ENCODE measurements around the gene ITGB1. TPM values are rescaled to one million over a fixed set of nuclear protein-coding genes. Genes with fewer than 3 reads are reported as not detected.

The ITGB1 gene
- total and polyA plus RNA-seq, 11 donors: 150 to 1,693 (median 701) TPM

DNA sequence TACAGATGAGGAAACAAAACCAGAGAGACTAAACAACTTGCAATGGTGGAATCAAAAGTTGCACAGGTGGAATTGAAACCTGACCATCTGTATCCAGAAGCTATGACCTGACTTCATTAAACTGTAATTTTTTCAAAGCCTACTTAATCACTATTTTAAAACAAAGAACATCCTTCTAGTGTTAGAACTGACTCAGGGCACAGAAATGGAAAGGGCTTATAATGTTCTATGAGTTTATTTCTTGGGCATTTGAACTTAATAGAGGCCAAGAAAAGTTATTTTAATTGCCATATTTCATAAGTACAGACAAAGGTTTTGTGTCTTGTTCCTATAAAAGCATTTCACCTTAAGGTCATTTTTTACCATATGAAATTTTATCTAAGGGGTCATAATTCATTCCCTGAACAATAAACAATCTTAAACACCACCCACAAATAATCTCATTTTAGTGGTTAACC is 8.8 kb downstream of the ITGB1 start:
- ATAC-seq (no peak), DNase-seq (no peak)
- intact Hi-C loops (cut with DNase I): no loop called here
- Histone ChIP-seq H3K27me3 (no peaks in the 10 kb centered on the region), H3K27ac (no peak overlapping the region), H3K4me3 (no peak overlapping the region), H3K36me3 (peaks cover 0 to 5% (median 0%) of the 10 kb centered on the region in 9 donors), H3K9me3 (no peaks in the 10 kb centered on the region), H3K4me1 (peaks cover 8 to 92% (median 74%) of the 10 kb centered on the region in 12 donors)
- TF ChIP-seq POLR2A (IDR thresholded peaks at IDR 0.05): no peak
- TF ChIP-seq, protein P1, sequence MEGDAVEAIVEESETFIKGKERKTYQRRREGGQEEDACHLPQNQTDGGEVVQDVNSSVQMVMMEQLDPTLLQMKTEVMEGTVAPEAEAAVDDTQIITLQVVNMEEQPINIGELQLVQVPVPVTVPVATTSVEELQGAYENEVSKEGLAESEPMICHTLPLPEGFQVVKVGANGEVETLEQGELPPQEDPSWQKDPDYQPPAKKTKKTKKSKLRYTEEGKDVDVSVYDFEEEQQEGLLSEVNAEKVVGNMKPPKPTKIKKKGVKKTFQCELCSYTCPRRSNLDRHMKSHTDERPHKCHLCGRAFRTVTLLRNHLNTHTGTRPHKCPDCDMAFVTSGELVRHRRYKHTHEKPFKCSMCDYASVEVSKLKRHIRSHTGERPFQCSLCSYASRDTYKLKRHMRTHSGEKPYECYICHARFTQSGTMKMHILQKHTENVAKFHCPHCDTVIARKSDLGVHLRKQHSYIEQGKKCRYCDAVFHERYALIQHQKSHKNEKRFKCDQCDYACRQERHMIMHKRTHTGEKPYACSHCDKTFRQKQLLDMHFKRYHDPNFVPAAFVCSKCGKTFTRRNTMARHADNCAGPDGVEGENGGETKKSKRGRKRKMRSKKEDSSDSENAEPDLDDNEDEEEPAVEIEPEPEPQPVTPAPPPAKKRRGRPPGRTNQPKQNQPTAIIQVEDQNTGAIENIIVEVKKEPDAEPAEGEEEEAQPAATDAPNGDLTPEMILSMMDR (IDR thresholded peaks at IDR 0.05): no peak

DNA sequence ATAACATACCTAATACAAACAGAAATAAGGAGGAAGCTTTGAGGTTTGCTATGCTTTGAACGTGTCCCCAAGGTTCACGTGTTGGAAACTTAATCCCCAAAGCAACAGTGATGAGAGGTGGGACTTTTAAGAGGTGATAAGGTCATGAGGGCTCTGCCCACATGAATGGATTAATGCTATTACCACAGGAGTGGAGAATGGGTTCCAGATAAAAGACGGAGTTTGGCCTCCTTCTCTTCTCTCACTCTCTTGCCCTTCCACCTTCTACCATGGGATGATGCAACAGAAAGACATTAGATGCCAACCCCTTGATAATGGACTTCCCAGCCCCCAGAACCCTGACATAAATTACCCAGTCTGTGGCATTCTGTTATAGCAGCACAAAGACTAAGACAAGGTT is 9.6 kb downstream of the ITGB1 start:
- peaks cover 4 to 92% (median 74%) of the 10 kb centered on the region in 12 donors for H3K4me1 ChIP-seq
- intact Hi-C loops (cut with DNase I): no loop called here
- H3K4me3 ChIP-seq: no peak overlapping the region
- H3K9me3 ChIP-seq: no peaks in the 10 kb centered on the region
- WGBS, 4 donors: 33 to 42% (median 35%) methylated on average over 3 of the region's 3 CpGs
- H3K27ac ChIP-seq: peak overlapping the region in 1 of 12 donors; percentile 27
- DNase-seq (no peak), ATAC-seq (no peak)
- H3K36me3 ChIP-seq: peaks cover 0 to 3% (median 0%) of the 10 kb centered on the region in 9 donors
- TF ChIP-seq POLR2A (IDR thresholded peaks at IDR 0.05): no peak
- H3K27me3 ChIP-seq: no peaks in the 10 kb centered on the region

DNA sequence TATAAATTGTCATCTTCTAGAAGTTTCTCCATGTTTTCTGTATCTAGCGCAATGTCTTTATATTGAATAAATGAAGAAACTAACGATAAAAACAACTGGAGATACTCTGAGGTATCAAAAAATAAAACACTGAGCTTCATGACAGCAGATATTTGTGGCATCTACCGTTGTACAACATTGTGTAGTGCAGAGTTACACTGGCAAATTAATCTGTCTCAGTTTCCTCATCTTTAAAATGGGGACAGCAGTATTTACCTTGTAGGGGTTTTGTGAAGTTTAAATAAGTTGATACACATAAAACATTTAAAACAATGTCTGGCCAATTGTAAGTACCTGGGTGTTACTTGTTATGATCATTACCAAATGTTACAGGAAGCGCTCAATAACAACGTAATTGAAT is 10.4 kb downstream of the ITGB1 start:
- WGBS, 4 donors: 75 to 87% (median 84%) methylated on average over 5 of the region's 5 CpGs
- intact Hi-C loops (cut with DNase I): no loop called here
- TF ChIP-seq, protein P1 (IDR thresholded peaks at IDR 0.05): no peak
- no peak for TF ChIP-seq POLR2A (IDR thresholded peaks at IDR 0.05)
- ATAC-seq: no peak
- H3K9me3 ChIP-seq: no peaks in the 10 kb centered on the region
- DNase-seq: no peak
- no peaks in the 10 kb centered on the region for H3K27me3 ChIP-seq
- no peak overlapping the region for H3K27ac ChIP-seq
- H3K36me3 ChIP-seq: no peaks in the 10 kb centered on the region
- no peak overlapping the region for H3K4me3 ChIP-seq
- H3K4me1 ChIP-seq: peaks cover 4 to 92% (median 75%) of the 10 kb centered on the region in 12 donors

DNA sequence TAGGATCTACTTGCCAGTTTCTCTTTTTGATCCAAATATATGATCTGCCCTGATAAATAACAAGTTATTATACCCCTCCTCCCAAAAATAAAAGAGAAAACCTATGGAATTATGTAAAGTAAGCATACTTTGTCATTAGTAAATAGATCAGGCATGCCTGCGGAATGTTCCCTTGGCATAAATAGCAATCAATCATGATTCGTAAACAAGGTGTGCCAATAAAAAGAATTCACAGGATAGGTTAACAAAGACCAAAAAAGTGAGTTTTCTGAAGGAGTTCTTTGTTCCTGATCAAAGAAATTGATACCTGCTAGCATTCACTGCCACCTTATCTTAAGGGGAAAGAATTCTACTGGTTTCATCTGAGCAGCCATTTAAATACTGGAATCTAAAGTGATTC is 11.9 kb downstream of the ITGB1 start:
- H3K27me3 ChIP-seq: no peaks in the 10 kb centered on the region
- peak overlapping the region in 1 of 12 donors; percentile 25 for H3K27ac ChIP-seq
- DNase-seq (no peak), ATAC-seq (no peak)
- H3K4me3 ChIP-seq: no peak overlapping the region
- 78 to 89% (median 81%) methylated on average over 2 of the region's 2 CpGs for WGBS, 4 donors
- no peaks in the 10 kb centered on the region for H3K36me3 ChIP-seq
- intact Hi-C loops (cut with DNase I): no loop called here
- no peak for TF ChIP-seq POLR2A (IDR thresholded peaks at IDR 0.05)
- TF ChIP-seq, protein P1 (IDR thresholded peaks at IDR 0.05): no peak
- no peaks in the 10 kb centered on the region for H3K9me3 ChIP-seq
- H3K4me1 ChIP-seq: peaks cover 7 to 93% (median 77%) of the 10 kb centered on the region in 12 donors

All from heart left ventricle (tissue), 16 donors.